ENCODE results near the gene DNAJA4.

Gene DNAJA4

DNA sequence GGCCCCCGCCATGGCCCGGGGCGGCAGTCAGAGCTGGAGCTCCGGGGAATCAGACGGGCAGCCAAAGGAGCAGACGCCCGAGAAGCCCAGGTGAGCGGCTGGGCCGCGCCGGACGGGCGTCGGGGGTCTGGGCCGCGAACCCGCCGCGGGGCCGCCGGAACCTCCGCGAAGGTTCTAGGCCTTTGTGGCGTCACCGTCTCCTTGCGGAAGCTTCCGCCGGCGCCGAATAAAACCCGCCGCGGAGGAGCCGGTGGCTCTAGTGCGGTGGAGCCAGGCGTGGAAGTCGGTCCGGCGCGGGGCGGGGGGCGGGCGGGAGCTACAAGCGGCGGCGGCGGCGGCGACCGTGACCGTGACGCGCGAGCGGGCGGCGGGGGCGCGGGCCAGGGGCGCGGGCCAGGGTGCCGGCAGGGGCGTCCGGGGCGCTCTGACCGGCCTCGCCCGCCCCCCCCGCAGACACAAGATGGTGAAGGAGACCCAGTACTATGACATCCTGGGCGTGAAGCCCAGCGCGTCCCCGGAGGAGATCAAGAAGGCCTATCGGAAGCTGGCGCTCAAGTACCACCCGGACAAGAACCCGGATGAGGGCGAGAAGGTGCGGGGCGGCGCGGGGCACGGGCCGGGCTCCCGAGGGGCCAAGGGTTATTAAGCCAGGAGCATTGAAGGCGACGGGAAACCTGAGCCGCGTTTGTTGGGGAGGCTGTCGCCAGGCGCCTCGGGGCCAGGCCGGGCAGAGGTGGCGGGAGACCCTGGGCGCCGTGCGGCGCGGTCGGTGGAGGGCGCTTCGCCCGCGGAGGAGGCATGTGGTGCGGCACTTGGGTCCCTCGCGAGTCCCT, at the start of gene DNAJA4:
DNAJA4 (plus strand) TSS at position 259 of the 833 bp plus-strand sequence; CDS start at position 461, 202 bp downstream.
- peak; percentile 47 for DNase-seq (ENCODE audit: low read depth)

DNA sequence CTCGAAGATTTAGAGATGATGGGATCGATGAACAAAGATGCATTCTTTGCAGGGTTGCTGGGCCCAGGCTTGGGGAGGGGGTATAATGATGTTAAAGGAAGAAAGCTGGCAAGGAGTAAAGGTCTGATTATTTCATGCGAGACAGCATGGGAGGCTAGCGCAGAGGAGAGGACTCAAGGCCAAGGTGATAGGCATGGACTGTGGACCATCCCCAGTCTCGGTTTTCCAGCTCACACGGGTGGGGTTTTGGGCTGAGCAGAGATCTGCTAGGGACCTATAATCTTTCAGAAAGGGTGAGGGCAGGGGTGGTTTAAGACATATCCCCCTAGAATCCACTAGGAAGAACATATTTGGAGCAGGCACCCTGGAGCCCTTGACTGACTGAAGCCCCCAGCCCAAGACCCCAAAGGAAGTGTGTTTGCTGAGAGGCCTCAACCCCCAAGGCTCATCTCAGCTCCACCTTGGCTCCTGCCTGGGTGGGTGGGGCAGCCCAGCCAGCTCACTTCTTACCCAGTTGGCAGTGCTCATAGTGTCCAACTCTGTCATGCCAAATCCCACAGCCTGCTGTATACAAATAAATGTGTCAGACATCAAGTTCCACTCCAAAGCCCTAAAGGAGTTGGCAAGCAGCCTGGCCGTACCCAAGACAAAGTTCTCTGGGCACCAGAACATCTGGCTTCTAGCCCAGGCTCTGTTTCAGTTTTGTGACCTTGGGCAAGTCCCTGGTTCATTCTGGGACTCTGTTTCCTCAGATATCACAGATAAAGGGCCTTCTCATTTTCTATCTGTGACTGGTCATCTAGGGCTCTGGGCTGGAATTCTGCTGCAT, 47.9 kb upstream of the DNAJA4 start:
- DNase-seq (ENCODE audit: low read depth), result no peak

DNA sequence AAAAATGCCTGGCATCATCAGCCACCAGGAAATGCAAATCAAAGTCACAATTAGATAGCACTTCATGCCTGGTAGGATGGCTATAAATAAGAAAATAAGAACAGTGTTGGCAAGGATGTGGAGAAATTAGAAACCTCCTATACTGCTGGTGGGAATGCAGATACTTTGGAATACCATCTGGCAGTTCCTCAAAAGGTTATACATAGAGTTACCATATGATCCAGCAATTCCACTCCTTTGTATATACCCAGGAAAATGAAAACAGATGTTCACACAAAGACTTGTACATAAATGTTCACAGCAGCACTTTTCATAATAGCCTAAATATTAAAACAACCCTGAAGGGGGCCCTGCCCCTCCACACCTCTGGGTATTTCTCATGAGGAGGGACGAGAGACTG, 43.6 kb upstream of the DNAJA4 start:
- no peak for DNase-seq (ENCODE audit: low read depth)

DNA sequence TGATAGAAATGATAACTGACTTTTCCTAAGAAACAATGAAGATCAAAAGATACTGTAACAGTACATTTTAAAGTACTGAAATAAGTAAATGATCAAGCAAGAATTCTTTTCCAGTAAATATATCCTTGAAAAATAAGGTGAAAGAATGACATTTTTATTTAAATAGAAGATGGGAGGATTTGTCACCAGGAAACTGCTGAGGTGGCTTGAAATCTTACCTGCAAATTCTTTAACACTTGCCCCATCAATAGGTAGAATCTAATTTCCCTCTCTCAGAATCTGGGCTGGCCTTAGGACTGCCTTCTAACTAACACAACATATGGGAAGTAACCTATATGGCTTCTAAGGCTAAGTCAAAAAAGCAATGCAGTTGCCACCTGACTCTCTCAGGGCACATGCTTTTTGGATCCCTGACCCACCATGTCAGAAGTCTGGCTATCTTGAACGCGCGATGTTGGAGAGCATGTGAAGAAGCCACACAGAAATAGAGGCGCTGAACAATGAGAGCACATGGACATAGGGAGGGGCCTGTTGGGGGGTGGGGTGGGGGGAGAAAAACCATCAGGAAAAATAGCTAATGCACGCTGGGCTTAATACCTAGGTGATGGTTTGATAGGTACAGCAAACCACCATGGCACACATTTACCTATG, 41.5 kb upstream of the DNAJA4 start:
- DNase-seq (ENCODE audit: low read depth), result no peak

DNA sequence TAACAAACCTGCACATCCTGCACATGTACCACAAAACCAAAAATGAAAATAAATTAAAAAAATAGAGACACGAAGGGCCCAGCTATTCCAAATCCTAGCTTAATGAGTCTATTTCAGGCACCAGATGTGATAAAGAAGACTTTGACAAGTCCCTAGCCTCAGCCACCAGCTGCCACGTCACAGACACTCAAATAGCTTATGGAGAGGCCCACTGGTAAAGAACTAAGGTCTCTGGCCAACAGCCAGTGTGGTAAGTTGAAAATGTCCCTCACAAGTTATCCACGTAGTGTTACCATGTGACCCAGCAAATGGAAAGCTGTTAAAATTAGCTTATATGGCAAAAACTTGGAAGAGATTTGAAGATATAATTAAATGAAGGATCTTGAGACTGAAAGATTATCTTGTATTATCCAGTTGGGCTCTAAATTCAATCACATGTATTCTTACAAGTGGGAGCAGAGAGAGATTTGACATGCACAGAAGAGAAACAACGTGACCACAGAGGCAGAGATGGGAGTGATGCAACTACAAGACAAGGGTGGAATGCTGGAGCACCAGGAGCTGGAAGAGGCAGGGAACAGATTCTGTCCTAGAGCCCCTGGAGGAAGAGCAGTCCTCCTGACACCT, 40.9 kb upstream of the DNAJA4 start:
- DNase-seq (ENCODE audit: low read depth), result no peak

DNA sequence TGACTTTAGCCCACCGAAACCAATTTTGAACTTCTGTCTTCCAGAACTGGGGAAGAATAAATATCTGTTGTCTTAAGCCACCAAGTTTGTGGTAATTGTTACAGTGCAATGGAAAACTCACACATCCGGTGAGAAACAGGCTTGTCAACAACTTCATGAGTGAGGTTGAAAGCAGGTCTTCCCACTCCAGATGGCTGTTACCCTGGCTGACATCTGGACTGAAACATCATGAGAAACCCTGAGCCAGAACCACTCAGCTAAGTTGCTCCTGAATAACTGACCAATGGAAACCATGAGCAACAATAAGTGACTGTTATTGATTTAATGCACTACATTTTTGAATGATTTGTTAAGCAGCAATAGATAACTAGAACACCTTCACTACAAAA, 40.3 kb upstream of the DNAJA4 start:
- no peak for DNase-seq (ENCODE audit: low read depth)

DNA sequence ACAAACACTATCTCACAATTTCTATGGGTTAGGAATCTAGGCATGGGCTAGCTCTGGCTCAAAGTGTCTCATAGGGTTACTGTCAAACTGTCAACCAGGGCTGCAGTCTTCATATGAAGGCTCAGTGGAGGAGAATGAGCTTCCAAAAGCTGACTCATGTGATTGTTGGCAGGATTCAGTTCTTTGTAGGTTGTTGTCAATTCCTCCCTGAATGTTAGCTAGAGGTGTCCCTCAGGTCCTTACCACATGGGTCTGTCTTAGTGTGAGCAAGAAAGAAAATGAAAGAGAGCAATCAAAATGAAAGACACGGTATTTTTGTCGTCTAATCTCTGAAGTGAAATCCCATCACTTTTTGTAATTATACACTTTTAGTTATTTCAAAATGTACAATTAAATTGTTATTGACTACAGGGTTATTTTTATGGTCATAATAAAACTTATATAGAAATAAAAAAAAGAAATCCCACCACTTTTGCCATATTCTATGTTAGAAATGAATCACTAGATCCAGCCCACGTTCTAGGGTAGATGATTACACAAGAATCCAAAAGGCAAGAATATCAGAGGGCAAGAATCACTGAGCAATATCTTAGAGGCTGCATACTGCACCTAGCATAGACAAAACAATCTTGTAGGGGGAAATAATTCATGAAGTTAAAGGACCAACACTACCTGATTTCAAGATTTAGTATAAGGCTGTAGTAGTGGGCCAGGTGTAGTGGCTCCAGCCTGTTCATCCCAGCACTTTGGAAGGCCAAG, 38.4 kb upstream of the DNAJA4 start:
- no peak for DNase-seq (ENCODE audit: low read depth)

DNA sequence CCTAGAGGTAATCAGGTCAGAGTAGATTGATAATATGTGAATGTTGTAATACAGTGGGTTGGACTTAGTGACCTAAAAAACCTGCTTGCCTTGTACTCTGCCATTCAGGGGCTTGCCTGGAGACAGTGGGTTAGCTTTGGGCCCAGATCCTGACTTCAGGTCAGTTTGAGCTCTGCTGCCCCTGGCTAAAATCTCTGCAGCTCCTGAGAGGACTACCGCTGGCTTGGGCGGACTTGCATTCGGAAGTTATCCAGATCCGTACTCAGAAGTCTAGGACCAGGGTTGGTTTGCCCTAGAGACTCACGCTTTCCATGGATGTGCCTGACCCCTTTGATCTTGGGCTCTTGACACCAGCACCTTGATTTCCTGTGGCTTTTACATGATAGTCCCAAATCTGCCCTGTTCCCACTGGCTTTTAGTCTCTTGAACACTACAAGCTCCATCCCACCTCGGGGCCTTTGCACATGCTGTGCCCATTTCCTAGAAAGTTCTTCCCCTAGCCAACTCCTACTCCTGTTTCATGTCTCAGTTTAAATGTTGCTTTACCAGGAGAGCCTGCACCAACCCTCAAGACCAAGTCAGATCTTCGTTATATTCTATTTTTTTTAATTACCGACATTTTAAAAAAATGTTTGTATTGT, 35.9 kb upstream of the DNAJA4 start:
- no peak for DNase-seq (ENCODE audit: low read depth)

DNA sequence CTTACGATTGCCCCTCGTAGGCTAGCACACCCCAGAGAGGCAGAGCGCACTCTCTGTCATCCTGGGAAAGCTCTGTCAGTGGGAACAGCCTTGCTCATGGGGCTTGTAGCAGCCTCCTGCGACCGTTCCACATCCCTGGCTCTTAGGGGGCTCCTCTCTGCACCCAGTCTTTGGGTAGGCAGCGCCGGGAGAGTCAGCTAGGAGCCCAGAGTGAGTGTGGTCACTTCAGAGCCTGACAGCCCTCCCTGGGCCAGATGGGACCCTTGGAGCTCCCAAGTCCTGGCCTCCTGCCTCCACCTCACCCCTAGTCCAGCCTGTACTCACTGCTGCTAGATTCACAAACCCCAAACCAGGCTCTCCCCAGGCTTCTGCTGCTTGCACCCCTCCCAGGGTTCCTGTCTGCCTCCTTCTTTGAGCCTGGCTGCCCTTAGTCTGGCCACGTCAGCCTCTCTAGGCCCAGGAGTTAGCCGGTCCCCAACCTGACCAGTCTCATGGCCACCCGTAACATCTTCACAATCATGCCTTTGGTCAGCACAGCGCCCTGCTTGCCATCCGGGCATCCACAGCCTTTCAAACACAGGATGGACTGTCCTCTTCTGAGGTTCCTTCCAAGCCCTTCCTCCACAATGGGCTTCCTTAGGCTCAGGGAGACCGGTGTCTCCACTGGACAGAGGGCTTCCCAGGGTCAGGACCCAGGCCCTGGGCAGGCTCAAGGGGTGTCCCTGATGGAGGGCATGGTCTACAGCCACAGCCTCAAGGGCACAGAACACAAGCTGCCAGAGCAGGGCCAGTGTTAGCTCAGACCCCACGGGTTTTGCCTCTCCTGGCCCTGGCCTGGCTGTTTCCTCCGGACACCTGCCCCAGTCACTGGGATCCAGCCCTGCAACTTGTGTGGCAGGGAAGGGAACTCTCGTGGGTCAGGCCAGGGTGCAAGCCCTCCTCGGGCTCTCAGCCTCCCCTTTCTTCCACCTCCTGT, 34.6 kb upstream of the DNAJA4 start:
- no peak for DNase-seq (ENCODE audit: low read depth)

DNA sequence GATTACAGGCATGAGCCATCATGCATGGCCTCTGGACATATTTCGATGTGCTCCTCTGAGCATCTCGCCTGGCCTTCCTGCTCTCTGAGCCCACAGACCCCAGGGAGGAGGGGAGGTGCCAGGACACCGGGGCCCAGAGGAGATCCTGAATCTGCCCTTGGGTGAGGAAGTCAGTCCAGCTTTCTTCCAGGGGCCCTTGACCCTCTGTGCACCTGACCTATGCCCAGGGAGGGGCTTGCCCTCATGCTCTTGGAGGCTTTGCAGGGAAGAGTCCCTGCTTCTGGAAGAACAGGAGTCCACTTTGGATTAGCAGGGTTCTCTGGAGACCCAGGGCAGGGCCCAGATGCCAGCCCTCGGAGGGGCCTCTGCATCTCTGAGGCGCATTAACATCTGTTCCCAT, 31.4 kb upstream of the DNAJA4 start:
- DNase-seq (ENCODE audit: low read depth), result no peak

DNA sequence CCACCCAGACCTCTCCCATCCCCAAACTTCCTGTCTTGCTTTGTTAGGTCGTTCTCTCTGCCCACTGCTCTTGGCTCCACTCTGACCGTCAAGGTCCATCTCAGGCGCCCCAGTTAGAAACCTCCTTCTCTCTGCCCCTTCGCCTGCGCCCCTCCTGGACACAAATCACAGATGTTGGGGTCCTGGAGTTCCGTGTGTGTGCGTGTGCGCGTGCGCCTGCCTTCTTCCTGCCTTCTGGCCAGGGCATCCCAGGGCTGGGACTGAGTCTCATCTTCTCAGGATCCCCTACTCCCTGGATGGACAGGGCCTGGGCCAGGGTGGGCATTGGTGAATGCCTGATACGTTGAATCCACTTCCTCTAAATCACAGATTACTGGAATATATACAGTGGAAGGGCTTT, 30.9 kb upstream of the DNAJA4 start:
- no peak for DNase-seq (ENCODE audit: low read depth)

DNA sequence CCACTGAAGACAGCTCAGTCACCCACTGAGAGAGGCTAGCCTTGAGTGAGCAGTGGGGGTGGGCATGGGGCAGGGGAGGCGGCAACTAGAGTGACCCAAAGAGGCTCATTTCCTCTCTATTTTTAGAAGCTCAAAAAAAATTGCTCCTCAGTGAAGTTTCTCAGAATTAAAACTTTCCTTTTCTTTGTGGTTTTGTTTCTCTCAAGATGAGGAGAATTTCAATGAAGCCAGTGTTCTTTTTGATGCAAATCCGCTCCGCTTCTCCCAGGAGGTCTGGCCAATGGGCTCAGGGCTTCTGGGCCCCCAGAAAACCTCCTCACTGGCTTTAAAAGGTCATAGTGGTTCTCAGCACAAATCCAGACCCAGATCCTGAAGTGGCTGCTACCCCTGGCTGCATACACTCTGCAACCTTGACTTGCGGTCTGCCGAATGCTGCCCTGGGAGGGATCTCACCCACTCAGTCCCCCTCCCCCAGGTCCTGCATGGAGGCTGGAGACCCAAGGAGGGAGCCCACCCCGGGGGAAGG, 29.8 kb upstream of the DNAJA4 start, which contains the start of gene ACSBG1:
ACSBG1 (minus strand) TSS at position 51 of the 526 bp plus-strand sequence. CDS start 64 bp downstream, outside the sequence.
- no peak for DNase-seq (ENCODE audit: low read depth)

DNA sequence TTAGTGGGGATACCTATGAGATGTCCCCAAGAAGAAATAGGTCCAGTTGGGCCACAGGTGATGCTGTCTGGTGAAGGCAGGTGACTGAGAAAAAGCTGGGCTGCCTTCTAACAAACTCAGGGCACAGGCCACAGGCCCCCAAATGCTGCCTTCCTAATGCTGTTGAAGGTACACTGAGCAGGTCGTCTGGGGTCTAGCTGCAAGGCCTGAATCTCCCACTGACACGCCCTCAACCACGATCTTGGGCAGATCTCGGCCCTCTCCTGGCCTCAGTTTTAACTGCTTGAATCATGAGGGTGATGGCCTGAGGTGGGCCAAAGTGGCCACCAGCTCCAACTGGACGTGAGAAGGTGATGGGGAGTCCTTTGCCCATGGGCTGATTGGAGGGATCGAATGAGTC, 27.9 kb upstream of the DNAJA4 start:
- DNase-seq (ENCODE audit: low read depth), result no peak

DNA sequence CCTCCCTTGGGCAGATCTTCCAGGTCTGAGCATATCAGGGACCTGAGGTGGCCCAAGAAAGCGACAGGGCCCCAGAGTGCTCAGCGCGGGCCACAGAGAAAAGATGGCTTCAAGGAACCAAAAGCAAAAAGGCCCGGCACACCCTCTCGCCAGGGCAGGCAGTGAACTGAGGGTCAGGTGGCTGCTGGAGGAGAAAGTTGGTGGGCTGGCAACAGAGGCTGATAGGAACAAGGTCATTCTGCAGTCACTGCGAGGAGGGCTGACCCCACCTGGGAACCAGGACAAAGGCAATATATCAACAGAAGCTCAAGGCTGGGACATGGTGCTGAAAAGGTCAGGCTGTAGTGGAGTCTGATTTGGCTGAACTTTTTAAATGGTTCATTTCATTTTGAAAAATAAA, 27.2 kb upstream of the DNAJA4 start:
- DNase-seq (ENCODE audit: low read depth), result no peak

DNA sequence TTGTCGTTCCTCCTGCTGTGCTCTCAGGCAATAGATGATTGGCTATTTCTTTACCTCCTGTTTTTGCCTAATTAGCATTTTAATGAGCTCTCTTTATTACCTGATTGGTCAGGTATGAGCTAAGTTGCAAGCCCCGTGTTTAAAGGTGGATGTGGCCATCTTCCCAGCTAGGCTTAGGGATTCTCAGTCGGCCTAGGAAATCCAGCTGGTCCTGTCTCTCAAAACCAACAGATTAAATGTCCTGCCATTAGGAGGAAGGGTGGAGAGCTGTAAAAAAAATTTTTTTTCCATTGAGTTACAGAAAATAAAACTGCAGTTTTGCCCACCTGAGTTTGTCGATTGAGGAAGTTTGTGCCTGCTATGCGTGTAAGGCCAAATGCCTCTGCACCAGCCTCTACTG, 24.6 kb upstream of the DNAJA4 start:
- no peak for DNase-seq (ENCODE audit: low read depth)

DNA sequence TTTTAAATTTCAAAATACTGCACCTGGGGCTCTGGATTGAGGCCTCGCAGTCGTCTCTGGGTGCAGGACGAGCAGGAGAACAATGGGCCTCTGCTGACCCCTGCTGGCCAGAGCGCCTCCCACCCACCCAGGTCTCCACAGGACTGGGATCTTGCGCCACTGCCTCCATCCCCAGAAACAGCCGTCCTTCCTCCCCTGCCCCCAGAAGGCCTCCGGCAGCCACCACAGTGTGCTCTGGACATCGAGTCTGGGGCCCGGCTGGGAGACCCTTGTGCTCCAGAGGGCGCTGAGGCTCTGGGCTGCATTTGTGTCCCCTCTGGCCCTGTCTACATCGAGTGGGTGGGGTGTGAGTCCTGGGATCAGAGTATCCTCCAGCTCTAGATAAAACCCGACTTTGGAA, 23.3 kb upstream of the DNAJA4 start:
- peak; percentile 69 for DNase-seq (ENCODE audit: low read depth)

DNA sequence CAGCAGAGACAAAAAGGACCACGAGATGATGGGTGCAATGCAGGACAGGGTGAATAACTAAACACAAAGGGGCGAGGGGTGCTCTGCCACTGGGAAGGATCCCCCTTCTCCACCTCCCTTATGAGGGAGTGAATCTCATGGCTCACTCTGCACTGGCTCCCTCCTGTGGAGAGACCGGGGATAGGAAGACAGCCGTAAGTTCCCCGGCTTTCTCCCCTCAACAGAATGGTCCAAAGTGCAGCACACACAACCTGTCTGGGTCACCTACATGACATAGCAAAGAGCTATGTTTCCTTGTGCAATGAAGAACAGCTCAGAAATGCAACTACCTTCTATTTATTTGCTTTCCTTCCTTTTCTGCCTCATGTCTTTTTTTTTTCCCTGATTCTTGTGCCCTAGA, 22.2 kb upstream of the DNAJA4 start:
- DNase-seq (ENCODE audit: low read depth), result no peak

DNA sequence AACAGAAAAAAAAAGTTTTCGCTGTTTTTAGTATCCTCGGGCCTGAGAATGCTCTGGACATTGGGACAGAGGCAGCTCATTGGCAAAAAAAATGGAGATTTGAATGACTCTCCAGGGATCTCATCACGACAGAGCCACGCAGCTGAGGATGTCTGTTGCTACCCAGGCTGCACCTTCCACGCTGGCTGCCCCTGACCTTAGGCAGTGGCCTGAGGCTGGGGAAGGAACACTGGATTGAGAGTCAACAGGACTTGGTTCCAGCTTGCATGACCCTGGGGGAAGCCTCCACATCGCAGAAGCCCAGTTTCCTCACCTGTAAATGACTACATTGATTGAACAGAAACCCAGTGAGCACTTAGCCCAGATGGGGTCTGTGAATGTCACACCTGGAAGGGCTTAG, 21.3 kb upstream of the DNAJA4 start:
- no peak for DNase-seq (ENCODE audit: low read depth)

DNA sequence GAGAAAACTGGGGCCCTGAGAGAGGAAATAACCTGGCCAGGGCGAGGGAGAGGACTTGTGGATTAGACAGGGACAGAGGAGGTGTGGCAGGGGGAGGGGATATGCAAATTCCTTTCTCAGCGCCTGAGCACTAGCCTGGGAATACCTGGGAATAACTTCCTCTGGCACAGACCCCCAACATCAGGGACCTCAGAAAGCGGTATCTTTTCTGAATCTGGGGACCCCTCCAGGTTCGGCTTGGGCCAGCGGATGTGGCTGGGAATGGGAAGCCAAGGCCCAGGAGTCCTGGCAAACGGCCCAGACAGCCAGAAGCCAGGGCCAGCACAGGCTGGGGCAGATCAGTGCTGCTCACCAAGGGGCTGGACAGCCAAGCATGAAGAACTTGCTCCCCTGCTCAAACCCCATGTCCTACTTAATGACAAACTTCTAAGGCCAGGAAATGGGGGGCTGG, 20.8 kb upstream of the DNAJA4 start:
- DNase-seq (ENCODE audit: low read depth), result no peak
